OCI-LY1 (cell line): ENCODE data around the gene CHMP4B.

Source experiments
- CTCF ChIP-seq: fragments of 200-600 bp; sonication (generic), shearing (Covaris generic); IDR thresholded peaks from 2 replicates; pipeline ENCODE4 v1.5.1; 2017; ENCODE audit warnings: mild to moderate bottlenecking, antibody characterized with exemption, low read length, moderate library complexity, mixed read lengths
- EZH2 ChIP-seq: fragments of 200-600 bp; sonication (generic), shearing (Covaris generic); IDR thresholded peaks from 2 replicates; pipeline ENCODE4 v1.8.0; 2017; ENCODE audit warnings: borderline replicate concordance, mixed run types, mild to moderate bottlenecking, antibody characterized with exemption, low read length, moderate library complexity, mixed read lengths

GRCh38 chr20:33890557-33890956 is 79.4 kb downstream of the CHMP4B start:
- TF ChIP-seq CTCF, result no peak
- TF ChIP-seq EZH2, result no peak
